Endothelial cell of umbilical vein (primary cell): ENCODE data around the gene CCL21.

Experiments used
- CTCF ChIP-seq, 2 donors: IDR thresholded peaks; 1 replicate in 1 of 2; 2 replicates in 1 of 2; pipeline ENCODE4 v1.5.1; 2011; ENCODE audit warnings: low read length in 2 of 2, mild to moderate bottlenecking in 2 of 2, moderate library complexity in 2 of 2, control low read depth in 1 of 2, inconsistent platforms in 1 of 2, low read depth in 1 of 2; ENCODE audit not compliant: insufficient read depth in 1 of 2; ENCODE audit errors: extremely low read depth in 1 of 2
- EZH2 ChIP-seq: IDR thresholded peaks from 2 replicates; pipeline ENCODE4 v1.6.1; 2012; ENCODE audit warnings: borderline replicate concordance, low read depth, mild to moderate bottlenecking, moderate library complexity, low read length, inconsistent platforms; ENCODE audit not compliant: severe bottlenecking
- GATA2 ChIP-seq: IDR thresholded peaks from 2 replicates; pipeline ENCODE4 v1.7.0; 2011; ENCODE audit warnings: low read depth, mild to moderate bottlenecking, moderate library complexity, mixed read lengths, low read length; ENCODE audit not compliant: insufficient read length, insufficient read depth
- JUN ChIP-seq: IDR thresholded peaks from 2 replicates; pipeline ENCODE4 v1.6.1; 2011; ENCODE audit warnings: borderline replicate concordance, low read depth; ENCODE audit not compliant: insufficient read length, insufficient read depth
- MYC ChIP-seq: IDR thresholded peaks from one replicate; pipeline ENCODE4 v1.6.1; 2011; ENCODE audit warnings: mild to moderate bottlenecking, low read depth, low read length
- POLR2A ChIP-seq: IDR thresholded peaks from 2 replicates; pipeline ENCODE4 v1.6.1; 2012; ENCODE audit warnings: low read depth, mild to moderate bottlenecking, control low read depth, low read length
- POLR2AphosphoS5 ChIP-seq: IDR thresholded peaks from 2 replicates; pipeline ENCODE4 v1.6.1; 2012; ENCODE audit warnings: low read depth, mild to moderate bottlenecking, control low read depth, low read length, moderate library complexity; ENCODE audit not compliant: insufficient read depth
- TF ChIP-seq, protein P1 (sequence below): IDR thresholded peaks from 2 replicates; pipeline ENCODE4 v1.6.1; 2011; ENCODE audit not compliant: insufficient read depth, insufficient read length

- TF ChIP-seq POLR2A (no peak), MYC (no peak), CTCF (IDR thresholded peaks at IDR 0.05; ENCODE audit: extremely low read depth in 1 of 2, insufficient read depth in 1 of 2, low read depth in 1 of 2, low read length in 2 of 2) (no peak), POLR2AphosphoS5 (no peak), EZH2 (no peak), GATA2 (no peak), JUN (no peak)
- TF ChIP-seq, protein P1, sequence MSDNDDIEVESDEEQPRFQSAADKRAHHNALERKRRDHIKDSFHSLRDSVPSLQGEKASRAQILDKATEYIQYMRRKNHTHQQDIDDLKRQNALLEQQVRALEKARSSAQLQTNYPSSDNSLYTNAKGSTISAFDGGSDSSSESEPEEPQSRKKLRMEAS: no peak
These were observed 32.8 kb upstream of the CCL21 start for GRCh38 chr9:34742710-34743109.
